Left colon (tissue), 2 donors: ENCODE data around the gene RNF144B. TPM values are rescaled to one million over a fixed set of nuclear protein-coding genes. Genes with fewer than 3 reads are reported as not detected.

Experiments
- ATAC-seq: fragments of 200-7000 bp; cut with Tn5 transposase; one replicate; pipeline ENCODE4 v1.9.1; 2020; ENCODE audit warnings: mild to moderate bottlenecking, moderate library complexity
- DNase-seq, 2 donors: peaks; one replicate each; pipeline ENCODE4 v3.0.0-alpha.2; 2020
- intact Hi-C, 2 donors: fragments of 100-400 bp; cut with DNase I in 1 of 2; cut with micrococcal nuclease in 1 of 2; formaldehyde crosslinking; loops; one replicate each; pipeline versions ENCODE4 v1.11.2 to v1.14.0; 2022; cut with DNase I, micrococcal nuclease
- total RNA-seq, 2 donors: library from RNA; stranded (reverse); fragmentation: NEBNext Ultra II Directional; extraction: Animal tissue kit (Norgen Biotek cat#: 25700); gene quantifications; one replicate each; pipeline ENCODE4 v1.2.1, GENCODE V29; 2021
- donor health status: DM: no; HTN: no; CAD: no.
- donor health status: DM: yes; HTN: yes; CAD: no.

Gene RNF144B
- total RNA-seq, 2 donors from 2014 or later = 4.5 to 4.9 TPM

DNA sequence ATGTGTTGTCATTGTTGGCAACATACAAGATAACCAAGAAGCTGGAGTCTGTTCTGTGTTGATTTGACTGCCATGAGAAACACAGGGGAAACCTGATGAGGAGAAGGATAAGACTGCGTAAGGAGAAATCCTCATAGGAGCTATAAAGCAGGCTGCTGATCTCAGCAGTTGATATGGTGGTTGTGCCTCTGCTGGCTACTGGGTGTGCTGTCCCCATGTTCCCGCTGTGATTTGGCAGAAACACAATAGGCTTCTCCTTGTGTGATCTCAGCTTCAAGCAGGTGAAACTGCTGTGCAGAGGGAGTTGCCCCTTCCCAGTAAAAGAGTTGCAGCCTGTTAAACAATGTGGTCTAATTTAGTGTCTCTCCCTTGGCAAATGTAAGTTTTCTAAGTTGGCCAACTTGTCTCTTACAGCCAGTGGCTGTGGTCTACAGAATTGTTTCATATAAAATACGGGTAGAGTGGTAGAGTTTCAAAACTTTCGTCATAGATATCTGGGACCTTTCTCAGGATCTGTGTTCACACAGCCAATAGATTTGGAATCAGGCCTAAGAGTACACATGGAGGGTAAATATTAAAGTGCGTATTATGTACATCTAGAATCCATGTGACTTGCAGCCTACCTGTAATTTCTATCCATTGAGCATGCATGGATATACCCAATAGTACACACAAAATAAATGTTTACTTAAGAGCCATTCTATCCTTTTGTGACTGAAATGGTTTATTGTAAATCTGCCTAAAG, 78.4 kb downstream of the RNF144B start:
- DNase-seq (no peak), ATAC-seq (no peak)
- intact Hi-C loops = no loop called here

DNA sequence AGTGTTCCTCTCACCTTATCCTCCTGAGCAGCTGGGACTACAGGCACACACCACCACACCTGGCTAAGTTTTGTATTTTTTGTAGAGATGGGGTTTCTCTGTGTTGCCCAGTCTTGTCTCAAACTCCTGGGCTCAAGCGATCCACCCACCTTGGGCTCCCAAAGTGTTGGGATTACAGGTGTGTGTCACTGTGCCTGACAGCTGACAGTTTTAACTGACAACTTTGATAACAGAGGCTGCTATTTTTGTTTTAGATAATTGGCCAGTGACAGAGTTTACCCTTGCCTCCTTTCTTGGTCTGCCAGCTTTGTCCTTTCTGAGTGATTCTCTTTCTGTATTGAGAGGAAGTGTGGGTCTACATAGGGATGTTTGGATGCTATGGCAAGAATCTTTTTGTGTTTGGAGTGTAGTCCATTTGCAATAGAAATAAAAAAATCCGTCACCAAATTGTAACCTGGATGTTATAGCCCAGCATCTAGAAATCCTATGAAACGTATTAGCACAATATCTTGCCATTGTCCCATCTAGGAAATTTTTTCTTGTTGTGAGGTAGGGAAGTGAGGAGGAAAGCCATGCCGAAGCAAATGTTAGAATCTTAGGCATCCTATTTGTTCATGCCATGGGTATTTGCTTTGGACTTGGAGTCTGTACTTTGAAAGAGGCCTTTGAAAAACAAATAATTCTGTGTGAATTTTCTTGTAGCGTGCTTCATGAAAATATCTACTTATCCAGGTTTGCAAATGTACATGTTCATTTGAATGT, 80.8 kb downstream of the RNF144B start:
- no peak for ATAC-seq
- no peak for DNase-seq
- intact Hi-C loops = no loop called here

GRCh38 chr6:18468503-18468843, 81.3 kb downstream of the RNF144B start:
- ATAC-seq (no peak), DNase-seq (no peak)
- intact Hi-C loops = no loop called here

GRCh38 chr6:18469536-18469935, 82.4 kb downstream of the RNF144B start:
- ATAC-seq = no peak

GRCh38 chr6:18471232-18471964, 84.2 kb downstream of the RNF144B start:
- intact Hi-C loops = no loop called here
- ATAC-seq (no peak), DNase-seq (no peak)

More at GRCh38 chr6:18469536-18469935, 82.4 kb downstream of the RNF144B start:
- intact Hi-C loops = no loop called here
- no peak for DNase-seq

DNA sequence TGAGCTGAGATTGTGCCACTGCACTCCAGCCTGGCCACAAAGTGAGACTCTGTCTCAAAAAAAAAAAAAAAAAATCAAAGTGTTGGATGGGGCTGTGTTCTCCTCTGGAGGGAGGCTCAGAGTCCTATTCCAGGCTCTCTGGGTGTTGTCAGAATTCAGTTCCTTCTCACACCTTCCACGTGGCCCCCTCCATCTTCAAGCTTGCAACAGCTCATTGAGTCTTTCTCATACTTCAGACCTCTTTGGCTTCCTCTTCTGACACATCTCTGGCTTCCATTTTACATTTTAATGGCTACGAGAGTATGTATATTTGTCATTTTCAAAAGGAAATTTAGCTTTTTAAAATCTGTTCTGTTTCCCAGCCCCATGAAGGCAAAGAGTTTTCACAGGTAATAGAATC, 85.8 kb downstream of the RNF144B start:
- DNase-seq (no peak), ATAC-seq (no peak)
- intact Hi-C loops = no loop called here

- ATAC-seq = no peak
- DNase-seq = no peak
- intact Hi-C loops = no loop called here
Observed at GRCh38 chr6:18473755-18474154, 86.6 kb downstream of the RNF144B start.

GRCh38 chr6:18477301-18477941, 90.3 kb downstream of the RNF144B start:
- intact Hi-C loops = no loop called here
- ATAC-seq = no peak
- DNase-seq = no peak

GRCh38 chr6:18478610-18479009, 91.5 kb downstream of the RNF144B start:
- ATAC-seq (no peak), DNase-seq (no peak)
- intact Hi-C loops = no loop called here

- intact Hi-C loops = no loop called here
- no peak for ATAC-seq
- no peak for DNase-seq
Observed at GRCh38 chr6:18481870-18482269, 94.7 kb downstream of the RNF144B start.

DNA sequence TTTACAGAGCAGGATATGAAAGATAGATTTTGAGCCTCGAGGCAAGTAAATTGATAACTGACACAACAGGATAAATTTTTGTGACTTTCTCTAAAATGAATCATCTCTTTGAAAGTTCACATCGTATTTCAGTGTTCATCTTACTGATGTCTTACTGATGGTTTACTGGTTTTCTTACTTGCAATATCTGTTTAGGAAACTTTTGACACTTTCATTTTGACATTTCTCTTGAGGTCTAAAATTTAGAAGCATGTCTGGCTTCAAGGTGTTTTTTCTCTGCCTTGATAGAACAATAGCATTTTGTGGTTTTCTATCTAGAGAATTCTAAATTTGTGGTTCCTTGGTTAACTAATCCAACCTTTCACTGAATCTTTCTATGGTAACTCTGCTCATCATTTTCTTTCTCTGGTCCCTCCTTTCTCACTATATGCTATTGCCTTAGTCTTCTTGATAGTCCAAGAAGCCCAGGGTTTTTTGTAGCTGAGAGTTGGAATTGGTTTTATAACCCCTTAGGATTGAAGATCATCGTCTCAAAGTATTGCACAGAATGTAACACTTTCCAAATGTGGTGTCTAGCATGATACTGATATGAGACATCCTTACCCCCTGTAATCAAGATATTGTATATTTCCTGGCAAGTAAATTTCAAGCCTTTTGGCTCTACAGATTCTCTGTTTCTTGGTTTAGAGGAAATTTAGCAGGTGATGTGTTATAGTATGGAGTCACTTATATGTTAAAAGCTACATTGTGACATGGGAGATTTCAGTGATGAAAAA, 98.7 kb downstream of the RNF144B start:
- intact Hi-C loops = no loop called here
- ATAC-seq = no peak

DNA sequence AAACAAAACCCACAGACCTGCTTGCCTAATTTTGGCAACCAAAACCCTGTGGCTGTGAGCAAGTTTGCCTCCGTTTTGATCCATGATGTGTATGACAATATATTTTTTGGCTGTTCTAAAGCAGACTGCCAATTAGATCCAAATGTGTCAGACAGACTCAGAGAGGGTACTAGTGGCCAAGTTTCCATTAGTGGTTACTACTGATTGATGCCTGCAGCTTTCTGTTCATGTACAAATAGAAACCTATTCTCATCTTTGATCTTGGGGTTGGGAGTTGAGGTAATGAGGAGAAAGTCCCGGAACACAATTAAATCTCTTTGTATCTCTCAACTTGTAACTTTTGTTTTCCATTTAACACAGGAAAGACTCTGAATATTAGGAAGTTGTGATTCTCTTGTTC, 100.9 kb downstream of the RNF144B start:
- no peak for ATAC-seq
- intact Hi-C loops = no loop called here

More for the DNA sequence above, 98.7 kb downstream of the RNF144B start:
- DNase-seq = no peak

DNA sequence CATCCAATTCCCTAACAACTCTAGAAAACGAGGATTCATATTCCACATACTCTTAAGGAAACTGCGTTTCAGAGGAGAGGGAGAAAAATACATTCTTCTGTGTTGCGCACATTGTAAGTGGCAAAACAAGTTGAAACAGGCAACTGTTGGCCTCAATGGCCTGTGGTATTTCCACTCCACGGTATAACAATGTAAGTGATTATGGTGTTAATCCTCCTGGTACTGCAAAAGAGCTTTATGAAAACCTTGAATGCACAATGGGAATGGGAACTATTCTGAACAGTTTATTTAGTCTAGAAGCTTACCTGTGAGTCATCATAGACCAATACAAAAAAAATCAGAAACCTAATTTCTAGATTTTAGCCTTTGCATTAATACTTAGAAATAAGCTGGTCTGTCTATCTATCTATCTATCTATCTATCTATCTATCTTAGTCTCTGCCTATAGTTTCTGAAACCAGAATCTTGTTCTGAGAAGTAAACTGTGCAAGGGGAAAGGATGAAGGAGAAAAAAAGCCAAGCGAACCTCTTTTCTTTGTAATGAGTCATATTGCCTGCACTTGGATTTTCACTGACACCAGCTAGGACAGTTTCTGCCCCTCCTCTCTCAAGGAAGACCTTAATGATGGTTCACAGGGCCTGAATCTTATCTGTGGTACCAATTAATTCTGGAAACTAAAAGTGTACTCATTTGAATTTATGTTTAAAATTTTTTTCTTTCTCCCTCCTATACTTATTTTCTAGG, 101.5 kb downstream of the RNF144B start:
- DNase-seq (no peak), ATAC-seq (no peak)
- intact Hi-C loops = no loop called here

More for the DNA sequence above, 100.9 kb downstream of the RNF144B start:
- DNase-seq = no peak

DNA sequence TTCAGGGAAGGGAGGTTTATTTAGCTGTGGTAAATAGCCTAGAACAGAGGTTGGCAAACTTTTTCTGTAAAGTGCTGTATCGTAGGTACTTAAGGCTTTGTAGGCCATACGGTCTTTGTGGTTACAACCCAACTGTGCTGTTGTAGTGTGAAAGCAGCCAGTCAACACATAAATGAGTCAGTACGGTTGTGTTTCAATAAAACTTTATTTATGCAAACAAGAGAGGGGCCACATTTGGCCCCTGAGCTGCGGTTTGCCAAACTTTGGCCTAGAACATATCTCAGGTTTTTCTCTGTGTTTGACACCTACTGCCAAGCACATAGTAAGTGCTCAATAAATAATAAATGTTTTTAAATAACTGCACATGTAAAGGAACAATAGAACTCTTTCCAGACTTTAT, 102.2 kb downstream of the RNF144B start:
- no peak for DNase-seq
- intact Hi-C loops = no loop called here

DNA sequence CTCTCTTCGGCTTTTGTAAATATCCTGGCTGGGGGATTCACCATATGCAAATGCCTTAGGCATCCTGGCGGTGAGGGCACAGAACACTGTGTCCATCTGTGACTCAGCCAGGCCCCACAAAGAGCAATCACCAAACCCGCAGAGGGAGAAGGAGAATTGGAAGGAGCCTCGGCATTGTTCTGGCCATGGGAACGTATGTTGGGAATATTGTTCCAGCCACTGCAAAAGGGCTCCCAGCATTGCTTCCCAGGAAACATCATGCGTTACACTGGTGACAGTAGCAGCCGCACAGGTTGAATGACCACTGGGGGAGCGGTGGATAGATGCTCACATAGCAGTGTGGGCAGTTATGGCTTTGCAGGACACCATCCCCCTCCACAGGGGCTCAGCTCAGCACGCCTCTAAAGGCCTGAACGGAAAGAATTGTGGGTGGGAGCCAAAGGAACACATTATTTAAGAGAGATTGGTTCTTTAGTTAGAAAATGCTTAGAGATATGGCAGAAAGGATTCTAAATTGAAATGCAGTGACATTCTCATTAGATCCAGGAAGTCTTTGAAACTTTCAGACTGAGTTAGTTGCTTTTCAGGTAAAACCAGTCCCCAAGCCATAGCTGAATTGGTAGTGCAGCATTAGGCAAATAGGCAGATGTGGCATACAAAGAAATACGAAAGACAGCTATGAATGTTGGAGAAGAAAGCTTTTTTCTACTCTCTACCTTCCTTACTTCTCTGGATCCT, 104.3 kb downstream of the RNF144B start:
- intact Hi-C loops = loop anchor here in 1 of 2 donors (10.0 kb wide), 1 partner anchor 47 kb away; no protein-coding TSS in a partner anchor
- ATAC-seq = no peak
- no peak for DNase-seq

More for the DNA sequence above, 102.2 kb downstream of the RNF144B start:
- no peak for ATAC-seq

GRCh38 chr6:18492972-18493371, 105.8 kb downstream of the RNF144B start:
- no peak for DNase-seq
- ATAC-seq = no peak
- intact Hi-C loops = loop anchor here in 1 of 2 donors (10.0 kb wide), 1 partner anchor 48 kb away; no protein-coding TSS in a partner anchor

DNA sequence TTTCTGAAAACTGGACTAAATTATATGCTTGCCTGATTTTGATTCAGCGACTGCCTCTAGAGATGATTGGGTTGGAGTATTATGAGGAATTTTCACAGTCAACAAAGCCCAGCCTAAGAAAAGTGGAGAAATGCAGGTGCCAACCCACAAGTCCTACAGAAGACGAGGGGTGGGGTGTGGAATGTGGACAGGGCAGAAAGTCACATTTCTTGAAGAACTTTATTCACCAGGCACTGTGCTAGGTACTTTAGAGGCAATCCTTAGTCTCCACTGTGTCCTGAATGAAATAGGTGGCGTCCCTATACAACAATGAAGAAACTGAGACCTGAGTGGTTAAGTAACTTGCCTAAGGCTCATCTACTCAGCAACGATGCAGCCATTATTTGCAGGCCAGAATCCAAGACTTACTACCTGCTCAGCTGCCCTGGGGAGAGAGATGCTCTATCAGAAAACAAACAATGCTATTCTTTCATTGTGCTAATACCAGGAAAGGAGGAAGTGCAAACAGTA, 106.3 kb downstream of the RNF144B start:
- DNase-seq = no peak
- ATAC-seq = peak; percentile 29
- intact Hi-C loops = loop anchor here in 1 of 2 donors (10.0 kb wide), 1 partner anchor 49 kb away; no protein-coding TSS in a partner anchor
